ENCODE results near the gene TUG1.
A peak's percentile ranks its signal among the peaks of the same experiment; 100 is the strongest.

The TUG1 gene

DNA sequence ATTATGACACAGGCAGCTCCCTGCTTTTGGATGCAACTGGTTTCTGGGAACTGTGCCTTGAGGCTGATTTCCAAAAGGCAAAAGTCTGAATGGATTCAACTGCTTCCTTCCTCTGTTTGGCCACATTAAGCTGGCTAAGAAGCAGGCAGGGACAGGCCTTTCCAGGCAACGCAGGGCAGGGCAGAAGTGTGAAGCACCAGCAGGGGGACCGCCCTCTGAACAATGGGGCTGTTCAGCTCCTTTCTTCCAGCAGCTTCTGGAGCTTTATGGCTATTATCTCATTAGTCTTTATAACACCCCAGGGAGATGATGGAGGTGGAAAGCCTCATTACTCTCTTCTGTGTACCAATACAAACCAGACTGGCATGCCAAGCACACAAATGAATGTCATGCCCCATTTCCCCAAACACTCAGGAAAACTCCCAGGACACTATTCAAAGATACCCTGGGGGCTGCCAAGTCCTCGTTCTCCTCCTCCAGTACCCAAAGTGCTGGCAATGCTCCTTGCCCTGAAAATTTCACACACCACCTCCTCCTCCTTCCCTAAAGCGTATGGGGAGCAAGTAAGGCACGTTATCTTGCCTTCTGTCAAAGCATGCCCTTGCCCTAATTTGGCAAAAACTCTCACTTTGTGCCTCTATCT, 21.8 kb upstream of the TUG1 start:
- no peaks in the 10 kb centered on the region for H3K27me3 ChIP-seq (ENCODE audit: insufficient read depth, low read length, poor library complexity, severe bottlenecking)
- H2AFZ ChIP-seq (ENCODE audit: low read length) = no peak overlapping the region
- no peak overlapping the region for H3K4me2 ChIP-seq (ENCODE audit: low read depth, low read length, poor library complexity, severe bottlenecking)
- H4K20me1 ChIP-seq (ENCODE audit: insufficient read depth, low read length, poor library complexity, severe bottlenecking) = no peaks in the 10 kb centered on the region
- TF ChIP-seq, protein P1, sequence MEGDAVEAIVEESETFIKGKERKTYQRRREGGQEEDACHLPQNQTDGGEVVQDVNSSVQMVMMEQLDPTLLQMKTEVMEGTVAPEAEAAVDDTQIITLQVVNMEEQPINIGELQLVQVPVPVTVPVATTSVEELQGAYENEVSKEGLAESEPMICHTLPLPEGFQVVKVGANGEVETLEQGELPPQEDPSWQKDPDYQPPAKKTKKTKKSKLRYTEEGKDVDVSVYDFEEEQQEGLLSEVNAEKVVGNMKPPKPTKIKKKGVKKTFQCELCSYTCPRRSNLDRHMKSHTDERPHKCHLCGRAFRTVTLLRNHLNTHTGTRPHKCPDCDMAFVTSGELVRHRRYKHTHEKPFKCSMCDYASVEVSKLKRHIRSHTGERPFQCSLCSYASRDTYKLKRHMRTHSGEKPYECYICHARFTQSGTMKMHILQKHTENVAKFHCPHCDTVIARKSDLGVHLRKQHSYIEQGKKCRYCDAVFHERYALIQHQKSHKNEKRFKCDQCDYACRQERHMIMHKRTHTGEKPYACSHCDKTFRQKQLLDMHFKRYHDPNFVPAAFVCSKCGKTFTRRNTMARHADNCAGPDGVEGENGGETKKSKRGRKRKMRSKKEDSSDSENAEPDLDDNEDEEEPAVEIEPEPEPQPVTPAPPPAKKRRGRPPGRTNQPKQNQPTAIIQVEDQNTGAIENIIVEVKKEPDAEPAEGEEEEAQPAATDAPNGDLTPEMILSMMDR (conservative IDR thresholded peaks at IDR 0.05; ENCODE audit: low read length) = no peak
- TF ChIP-seq EZH2phosphoT487 (IDR thresholded peaks at IDR 0.05; ENCODE audit: borderline replicate concordance) = no peak
- no peaks in the 10 kb centered on the region for H3K9me3 ChIP-seq (ENCODE audit: insufficient read depth, low read depth, low read length)
- no peak overlapping the region for H3K4me3 ChIP-seq (ENCODE audit: low read length, poor library complexity, severe bottlenecking)
- H3K36me3 ChIP-seq (ENCODE audit: insufficient read depth, low read length) = peaks cover 79% of the 10 kb centered on the region; the same call in 1 of the 2 replicates
- H3K9ac ChIP-seq (ENCODE audit: low read depth, low read length, poor library complexity, severe bottlenecking) = no peak overlapping the region
- H3K79me2 ChIP-seq (ENCODE audit: insufficient read depth, low read length) = no peaks in the 10 kb centered on the region
- H3K4me1 ChIP-seq (ENCODE audit: insufficient read depth, low read length, poor library complexity, severe bottlenecking) = no peaks in the 10 kb centered on the region
- H3K9me2 ChIP-seq (replicated peaks; ENCODE audit: low read depth, low read length) = no peaks in the 10 kb centered on the region
- H3F3A ChIP-seq (ENCODE audit: low read depth) = no peaks in the 10 kb centered on the region

DNA sequence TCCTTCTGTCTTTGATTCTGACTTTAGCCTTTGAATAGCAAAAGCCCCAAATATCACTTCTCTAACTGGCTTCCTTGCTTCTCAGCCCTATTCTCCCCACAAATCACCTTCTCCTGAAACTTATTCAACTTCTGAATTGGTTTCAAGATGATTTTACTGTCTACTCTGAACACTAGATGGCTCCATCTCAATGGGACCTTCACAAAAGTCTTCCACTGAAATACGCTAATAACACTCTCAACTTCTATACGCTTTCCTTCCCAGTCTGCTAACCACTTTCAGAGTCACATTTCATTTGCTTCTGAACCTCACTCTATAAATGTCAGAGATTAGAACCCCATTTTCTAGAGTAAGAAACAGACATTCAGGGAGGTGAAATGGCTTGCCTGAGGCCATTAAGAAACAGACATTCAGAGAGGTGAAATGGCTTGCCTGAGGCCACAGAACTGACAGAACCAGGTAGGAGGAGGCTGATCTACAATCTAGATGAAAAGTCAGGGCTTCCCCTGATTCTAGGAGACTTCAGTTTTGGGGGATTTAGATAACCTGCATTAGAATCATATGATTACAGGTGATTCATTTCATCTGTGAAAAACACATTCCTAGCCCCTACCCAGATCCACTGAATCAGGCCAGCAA, 21.1 kb upstream of the TUG1 start:
- no peak overlapping the region for H3K9ac ChIP-seq (ENCODE audit: low read depth, low read length, poor library complexity, severe bottlenecking)
- H3K36me3 ChIP-seq (ENCODE audit: insufficient read depth, low read length) = peaks cover 74% of the 10 kb centered on the region; the same call in 1 of the 2 replicates
- H3K4me1 ChIP-seq (ENCODE audit: insufficient read depth, low read length, poor library complexity, severe bottlenecking) = no peaks in the 10 kb centered on the region
- H4K20me1 ChIP-seq (ENCODE audit: insufficient read depth, low read length, poor library complexity, severe bottlenecking) = no peaks in the 10 kb centered on the region
- H3K4me2 ChIP-seq (ENCODE audit: low read depth, low read length, poor library complexity, severe bottlenecking) = no peak overlapping the region
- H3F3A ChIP-seq (ENCODE audit: low read depth) = no peaks in the 10 kb centered on the region
- no peaks in the 10 kb centered on the region for H3K9me2 ChIP-seq (replicated peaks; ENCODE audit: low read depth, low read length)
- H3K79me2 ChIP-seq (ENCODE audit: insufficient read depth, low read length) = no peaks in the 10 kb centered on the region
- no peak overlapping the region for H3K4me3 ChIP-seq (ENCODE audit: low read length, poor library complexity, severe bottlenecking)
- TF ChIP-seq EZH2phosphoT487 (IDR thresholded peaks at IDR 0.05; ENCODE audit: borderline replicate concordance) = no peak
- TF ChIP-seq, protein P1 (conservative IDR thresholded peaks at IDR 0.05; ENCODE audit: low read length) = peak; percentile 74
- H3K9me3 ChIP-seq (ENCODE audit: insufficient read depth, low read depth, low read length) = no peaks in the 10 kb centered on the region
- no peak overlapping the region for H2AFZ ChIP-seq (ENCODE audit: low read length)
- no peaks in the 10 kb centered on the region for H3K27me3 ChIP-seq (ENCODE audit: insufficient read depth, low read length, poor library complexity, severe bottlenecking)

DNA sequence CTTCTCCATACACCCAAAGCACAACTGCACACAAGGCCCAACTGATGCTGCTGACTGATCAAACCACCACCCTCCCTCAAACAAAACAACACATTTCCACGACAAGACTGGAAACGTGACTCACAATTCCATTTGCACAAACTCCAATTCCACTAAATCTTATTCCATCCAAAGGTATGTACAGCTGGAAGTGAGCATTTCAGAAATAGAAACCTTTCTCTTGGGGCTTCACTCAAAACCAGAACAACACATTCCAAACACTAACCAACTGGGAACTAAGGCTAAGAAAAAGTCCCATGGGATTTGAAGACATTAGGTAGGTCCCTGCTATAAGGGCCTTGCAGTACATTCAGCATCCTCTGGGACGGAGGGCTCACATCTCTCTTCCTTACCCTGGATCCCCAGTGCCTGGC, 20.1 kb upstream of the TUG1 start:
- H3K9ac ChIP-seq (ENCODE audit: low read depth, low read length, poor library complexity, severe bottlenecking) = no peak overlapping the region
- H3F3A ChIP-seq (ENCODE audit: low read depth) = no peaks in the 10 kb centered on the region
- H3K4me1 ChIP-seq (ENCODE audit: insufficient read depth, low read length, poor library complexity, severe bottlenecking) = no peaks in the 10 kb centered on the region
- H3K4me2 ChIP-seq (ENCODE audit: low read depth, low read length, poor library complexity, severe bottlenecking) = no peak overlapping the region
- H3K27me3 ChIP-seq (ENCODE audit: insufficient read depth, low read length, poor library complexity, severe bottlenecking) = no peaks in the 10 kb centered on the region
- no peaks in the 10 kb centered on the region for H3K9me2 ChIP-seq (replicated peaks; ENCODE audit: low read depth, low read length)
- H3K36me3 ChIP-seq (ENCODE audit: insufficient read depth, low read length) = peaks cover 66% of the 10 kb centered on the region; the same call in 1 of the 2 replicates
- H3K79me2 ChIP-seq (ENCODE audit: insufficient read depth, low read length) = no peaks in the 10 kb centered on the region
- no peak overlapping the region for H3K4me3 ChIP-seq (ENCODE audit: low read length, poor library complexity, severe bottlenecking)
- H2AFZ ChIP-seq (ENCODE audit: low read length) = no peak overlapping the region
- TF ChIP-seq, protein P1 (conservative IDR thresholded peaks at IDR 0.05; ENCODE audit: low read length) = no peak
- TF ChIP-seq EZH2phosphoT487 (IDR thresholded peaks at IDR 0.05; ENCODE audit: borderline replicate concordance) = no peak
- no peaks in the 10 kb centered on the region for H3K9me3 ChIP-seq (ENCODE audit: insufficient read depth, low read depth, low read length)
- H4K20me1 ChIP-seq (ENCODE audit: insufficient read depth, low read length, poor library complexity, severe bottlenecking) = no peaks in the 10 kb centered on the region
